Endodermal cell (in vitro differentiated cells): ENCODE measurements around the gene NDUFS6. TPM values are rescaled to one million over a fixed set of nuclear protein-coding genes. Genes with fewer than 3 reads are reported as not detected.

Experiments used
- DNase-seq: peaks from one replicate; pipeline ENCODE4 v3.0.0-alpha.2; 2017
- H3K27ac ChIP-seq: 2 replicates; pipeline ENCODE4 v1.5.1; 2013; ENCODE audit warnings: mild to moderate bottlenecking, low read depth, low read length, moderate library complexity
- H3K27me3 ChIP-seq: 2 replicates; pipeline ENCODE4 v1.6.1; 2013; ENCODE audit warnings: mild to moderate bottlenecking, low read length, moderate library complexity; ENCODE audit not compliant: insufficient read depth, control insufficient read depth, poor library complexity, severe bottlenecking
- H3K36me3 ChIP-seq: 2 replicates; pipeline ENCODE4 v1.7.0; 2013; ENCODE audit warnings: mild to moderate bottlenecking, low read length, moderate library complexity; ENCODE audit not compliant: control insufficient read depth, insufficient read depth
- H3K4me1 ChIP-seq: one replicate; pipeline ENCODE4 v1.7.0; 2013; ENCODE audit warnings: low read length; ENCODE audit not compliant: control insufficient read depth, insufficient read depth
- H3K4me3 ChIP-seq: 2 replicates; pipeline ENCODE4 v1.5.1; 2013; ENCODE audit warnings: mild to moderate bottlenecking, low read length, moderate library complexity
- H3K9ac ChIP-seq: 2 replicates; pipeline ENCODE4 v1.6.1; 2013; ENCODE audit warnings: mild to moderate bottlenecking, low read length, moderate library complexity; ENCODE audit not compliant: poor library complexity, severe bottlenecking; ENCODE audit errors: extremely low read depth
- H3K9me3 ChIP-seq: 2 replicates; pipeline ENCODE4 v1.6.1; 2013; ENCODE audit warnings: mild to moderate bottlenecking, low read length, moderate library complexity; ENCODE audit not compliant: control insufficient read depth
- H3K27ac Mint-ChIP-seq: 2 replicates; pipeline ENCODE4 v1.8.0; 2020; ENCODE audit warnings: mixed read lengths
- H3K27me3 Mint-ChIP-seq: 2 replicates; pipeline ENCODE4 v1.8.0; 2021; ENCODE audit warnings: mild to moderate bottlenecking, mixed read lengths; ENCODE audit not compliant: insufficient read depth
- H3K36me3 Mint-ChIP-seq: 2 replicates; pipeline ENCODE4 v1.8.0; 2020; ENCODE audit warnings: low read depth, mixed read lengths
- H3K4me1 Mint-ChIP-seq: 2 replicates; pipeline ENCODE4 v1.8.0; 2020; ENCODE audit warnings: mixed read lengths
- H3K4me3 Mint-ChIP-seq: 2 replicates; pipeline ENCODE4 v1.8.0; 2020; ENCODE audit warnings: mild to moderate bottlenecking, moderate library complexity, mixed read lengths
- H3K9me3 Mint-ChIP-seq: 2 replicates; pipeline ENCODE4 v1.8.0; 2020; ENCODE audit warnings: mild to moderate bottlenecking, mixed read lengths
- CTCF ChIP-seq: fragments of 200-600 bp; sonication (generic); conservative IDR thresholded peaks from 2 replicates; pipeline ENCODE4 v1.5.0; 2021; ENCODE audit warnings: antibody characterized with exemption, mild to moderate bottlenecking
- WGBS, 2 experiments: methylation state at CpG; one replicate each; pipeline versions ENCODE4 v1.1.5 to v1.1.7; 2013; ENCODE audit warnings: missing lambda C conversion rate in 2 of 2, mixed read lengths in 1 of 2; ENCODE audit not compliant: insufficient coverage in 1 of 2, insufficient read length in 1 of 2; 5-methylcytosine and 5-hydroxymethylcytosine counted together
- total RNA-seq, 2 donors: library from RNA; stranded (reverse); fragmentation: NEBNext Ultra II Directional in 1 of 2; extraction: Animal tissue kit (Norgen Biotek cat#: 25700) in 1 of 2; gene quantifications; 2 replicates in 1 of 2; 3 replicates in 1 of 2; pipeline ENCODE4 v1.2.1, GENCODE V29; 2021

Gene NDUFS6
- total RNA-seq, 2 donors from 2014 or later = 47.9 to 65.2 TPM

GRCh38 chr5:1824109-1824821, 23.1 kb downstream of the NDUFS6 start:
- H3K4me1 ChIP-seq = no peaks in the 10 kb centered on the region
- WGBS, 2 experiments = 90 to 91% methylated on average over 18 to 25 of the region's 25 CpGs
- H3K4me3 ChIP-seq = no peak overlapping the region
- DNase-seq = no peak
- Mint-ChIP-seq H3K27me3 (peaks cover 2% of the 10 kb centered on the region), H3K27ac (no peak overlapping the region), H3K4me1 (no peaks in the 10 kb centered on the region), H3K9me3 (no peaks in the 10 kb centered on the region), H3K36me3 (peaks cover 38% of the 10 kb centered on the region), H3K4me3 (no peak overlapping the region)
- H3K9ac ChIP-seq = no peak overlapping the region
- H3K9me3 ChIP-seq = no peaks in the 10 kb centered on the region
- H3K27ac ChIP-seq = no peak overlapping the region
- H3K36me3 ChIP-seq = peaks cover 40% of the 10 kb centered on the region
- no peaks in the 10 kb centered on the region for H3K27me3 ChIP-seq
- TF ChIP-seq CTCF = peak; percentile 63

- no peak overlapping the region for H3K4me3 Mint-ChIP-seq
Observed at GRCh38 chr5:1824903-1825841, 24.0 kb downstream of the NDUFS6 start.

More at GRCh38 chr5:1824903-1825841, 24.0 kb downstream of the NDUFS6 start:
- peaks cover 30% of the 10 kb centered on the region for H3K36me3 Mint-ChIP-seq
- no peaks in the 10 kb centered on the region for H3K4me1 Mint-ChIP-seq
- Histone ChIP-seq H3K27ac (no peak overlapping the region), H3K36me3 (peaks cover 31% of the 10 kb centered on the region), H3K9me3 (no peaks in the 10 kb centered on the region), H3K4me3 (no peak overlapping the region), H3K4me1 (no peaks in the 10 kb centered on the region), H3K27me3 (no peaks in the 10 kb centered on the region), H3K9ac (no peak overlapping the region)
- H3K9me3 Mint-ChIP-seq = no peaks in the 10 kb centered on the region
- peaks cover 2% of the 10 kb centered on the region for H3K27me3 Mint-ChIP-seq
- TF ChIP-seq CTCF = no peak
- 92 to 95% methylated on average over 15 to 27 of the region's 27 CpGs for WGBS, 2 experiments
- DNase-seq = no peak
- no peak overlapping the region for H3K27ac Mint-ChIP-seq
